GM23248 (cell line): ENCODE measurements around the gene PGA4.
"Not testable (repeated sequence)": the region's sequence is repeated elsewhere in the genome, so short reads cannot be mapped to it uniquely, and the experiment has no call there.

ENCODE experiments used
- EZH2 ChIP-seq: fragments of 200-600 bp; sonication (generic); IDR thresholded peaks from 2 replicates; pipeline ENCODE4 v1.6.1; 2018; ENCODE audit warnings: antibody characterized with exemption, mild to moderate bottlenecking; ENCODE audit not compliant: insufficient read depth, poor library complexity, severe bottlenecking
- EZH2phosphoT487 ChIP-seq: fragments of 200-600 bp; sonication (generic); IDR thresholded peaks from 2 replicates; pipeline ENCODE4 v1.6.1; 2018; ENCODE audit warnings: antibody characterized with exemption, moderate library complexity, mild to moderate bottlenecking, low read depth; ENCODE audit not compliant: insufficient read depth

DNA sequence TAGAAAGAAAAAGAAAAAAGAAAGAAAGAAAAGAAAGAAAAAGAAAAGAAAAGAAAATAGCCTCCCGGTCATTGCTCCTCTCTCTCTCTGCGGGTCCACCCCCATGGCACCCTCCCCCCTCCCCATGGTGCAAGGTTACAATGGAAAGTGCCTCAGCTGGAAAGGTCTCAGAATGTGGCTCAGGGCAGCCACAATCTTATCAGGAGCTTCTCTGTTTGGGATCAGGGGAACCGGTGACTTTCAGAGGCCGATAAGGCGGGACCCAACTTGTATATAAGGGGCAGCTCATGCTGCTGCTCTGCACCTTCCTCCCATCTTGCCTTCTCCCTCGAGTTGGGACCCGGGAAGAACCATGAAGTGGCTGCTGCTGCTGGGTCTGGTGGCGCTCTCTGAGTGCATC lies 18.7 kb downstream of the PGA4 start, which contains the start of gene PGA5:
- TF ChIP-seq EZH2, EZH2phosphoT487: not testable (repeated sequence)
